K562 (cell line): ENCODE data around the gene RFWD3. TPM values are rescaled to one million over a fixed set of nuclear protein-coding genes. Genes with fewer than 3 reads are reported as not detected.

Experiments used
- ARID1B ChIP-seq: fragments of 450-650 bp; IDR thresholded peaks from 2 replicates; pipeline ENCODE4 v1.6.1; 2016; ENCODE audit warnings: antibody characterized with exemption, mild to moderate bottlenecking, inconsistent platforms
- BACH1 ChIP-seq: fragments of 200-800 bp; sonication (Bioruptor generic); IDR thresholded peaks from 2 replicates; pipeline ENCODE4 v1.6.1; 2016; ENCODE audit warnings: missing genetic modification characterization, missing compliant biosample characterization
- CBX2 ChIP-seq: fragments of 200-600 bp; sonication (generic); IDR thresholded peaks from one replicate; pipeline ENCODE4 v1.6.1; 2012; ENCODE audit warnings: mild to moderate bottlenecking, low read length, inconsistent platforms; ENCODE audit not compliant: insufficient read depth, poor library complexity, severe bottlenecking
- CC2D1A ChIP-seq: fragments of 450-650 bp; IDR thresholded peaks from 2 replicates; pipeline ENCODE4 v1.6.1; 2017; ENCODE audit warnings: mild to moderate bottlenecking
- DLX4 ChIP-seq: fragments of 250-450 bp; sonication (Bioruptor Pico); IDR thresholded peaks from 2 replicates; pipeline ENCODE4 v1.6.1; 2021; ENCODE audit warnings: mild to moderate bottlenecking
- FOXO4 ChIP-seq: fragments of 450-650 bp; formaldehyde crosslinking; IDR thresholded peaks from 2 replicates; pipeline ENCODE4 v1.4.0; 2020; ENCODE audit warnings: mild to moderate bottlenecking, moderate library complexity
- GABPA ChIP-seq: fragments of 200-800 bp; sonication (Bioruptor generic); conservative IDR thresholded peaks from 2 replicates; pipeline ENCODE4 v1.6.1; 2016; ENCODE audit warnings: low read depth, missing genetic modification characterization, missing compliant biosample characterization
- HSF4 ChIP-seq: fragments of 250-450 bp; sonication (Bioruptor Pico); IDR thresholded peaks from 2 replicates; pipeline ENCODE4 v2.1.2; 2022; ENCODE audit warnings: mild to moderate bottlenecking, moderate library complexity, borderline replicate concordance
- MTA2 ChIP-seq: fragments of 450-650 bp; IDR thresholded peaks from 2 replicates; pipeline ENCODE4 v1.6.1; 2016; ENCODE audit warnings: low read depth
- RB1 ChIP-seq: fragments of 450-650 bp; IDR thresholded peaks from 2 replicates; pipeline ENCODE4 v1.6.1; 2017; ENCODE audit warnings: low read depth, mild to moderate bottlenecking
- RBM34 ChIP-seq: fragments of 200-400 bp; formaldehyde crosslinking; IDR thresholded peaks from 2 replicates; pipeline ENCODE4 v1.6.1; 2018; ENCODE audit warnings: low read length, borderline replicate concordance; ENCODE audit not compliant: insufficient read depth
- RCOR1 ChIP-seq, 2 experiments: IDR thresholded peaks; 2 replicates each; pipeline ENCODE4 v1.6.1; 2012; ENCODE audit warnings: low read depth in 2 of 2, low read length in 2 of 2, borderline replicate concordance in 1 of 2, improper control_type of control experiment in 1 of 2
- RNF2 ChIP-seq: sonication (generic); IDR thresholded peaks from 2 replicates; pipeline ENCODE4 v1.6.1; 2016
- SIRT6 ChIP-seq: IDR thresholded peaks from one replicate; pipeline ENCODE4 v1.6.1; 2012; ENCODE audit warnings: low read depth, mild to moderate bottlenecking, control low read depth, inconsistent platforms, low read length, moderate library complexity
- SIX5 ChIP-seq, 2 experiments: IDR thresholded peaks; 2 replicates each; pipeline ENCODE4 v1.6.1; 2011; ENCODE audit warnings: low read length in 2 of 2, borderline replicate concordance in 1 of 2, low read depth in 1 of 2, mild to moderate bottlenecking in 1 of 2, moderate library complexity in 1 of 2; ENCODE audit not compliant: insufficient read depth in 1 of 2
- SMAD3 ChIP-seq: fragments of 450-650 bp; formaldehyde crosslinking; conservative IDR thresholded peaks from 2 replicates; pipeline ENCODE4 v1.4.0; 2020; ENCODE audit warnings: mild to moderate bottlenecking
- SNIP1 ChIP-seq: fragments of 450-650 bp; IDR thresholded peaks from 2 replicates; pipeline ENCODE4 v1.7.1; 2017; ENCODE audit warnings: low read depth, mild to moderate bottlenecking
- TAF1 ChIP-seq: IDR thresholded peaks from 2 replicates; pipeline ENCODE4 v1.6.1; 2011; ENCODE audit warnings: mild to moderate bottlenecking, low read length, moderate library complexity; ENCODE audit not compliant: insufficient read depth, control insufficient read depth, severe bottlenecking; ENCODE audit errors: extremely low read depth
- THAP7 ChIP-seq: fragments of 250-450 bp; sonication (Bioruptor Pico); IDR thresholded peaks from 2 replicates; pipeline ENCODE4 v1.5.0; 2021
- ZBTB1 ChIP-seq: sonication (generic); formaldehyde crosslinking; IDR thresholded peaks from 2 replicates; pipeline ENCODE4 v1.8.1; 2023; ENCODE audit warnings: missing genetic modification reagents, low read depth, mild to moderate bottlenecking, borderline replicate concordance
- ZNF518B ChIP-seq: fragments of 250-450 bp; sonication (Bioruptor Pico); IDR thresholded peaks from 2 replicates; pipeline ENCODE4 v1.5.0; 2021; ENCODE audit warnings: mild to moderate bottlenecking, moderate library complexity
- ZNF583 ChIP-seq: fragments of 250-450 bp; sonication (Bioruptor Pico); IDR thresholded peaks from 2 replicates; pipeline ENCODE4 v1.4.0; 2020
- polyA plus RNA-seq, 8 experiments: library from polyadenylated mRNA; depleted of rRNA in 4 of 8; stranded (reverse) in 5 of 8; unstranded in 3 of 8; fragments of >200 nt; fragmentation: Nextera tagmentation in 2 of 8; fragmentation: Illumina TruSeq in 1 of 8; extraction: Ambion mirVana in 2 of 8; extraction: Trizol in 1 of 8; gene quantifications; 2 replicates each; pipeline versions ENCODE4 v1.2.1 to v1.2.3, GENCODE V29; 2011 to 2014; ENCODE audit warnings: inconsistent platforms in 1 of 8, missing spikeins in 1 of 8
- total RNA-seq, 7 experiments: library from RNA; depleted of rRNA in 6 of 7; stranded (reverse); fragments of >200 nt in 6 of 7; fragmentation: Illumina TruSeq in 2 of 7; extraction: Trizol in 2 of 7; gene quantifications; 2 replicates each; pipeline versions ENCODE4 v1.2.1 to v1.2.3, GENCODE V29; 2011 to 2021; ENCODE audit warnings: low replicate concordance in 1 of 7

RFWD3 gene
- total and polyA plus RNA-seq, 9 of the 15 experiments (the other 6 are each of a cell fraction or from before 2014, with no cell fraction given), result 20.8 to 121 (median 79.0) TPM

- TF ChIP-seq FOXO4 (CRISPR knock-in tag) (no peak), SNIP1 (no peak), TAF1 (peak; percentile 92), CBX2 (no peak), DLX4 (CRISPR knock-in tag) (no peak), MTA2 (no peak), BACH1 (tag) (no peak), SIX5 (IDR thresholded peaks at IDR 0.05; ENCODE audit: borderline replicate concordance in 1 of 2, insufficient read depth in 1 of 2, low read depth in 1 of 2, low read length in 2 of 2) (no peak), RCOR1 (IDR thresholded peaks at IDR 0.05; ENCODE audit: borderline replicate concordance in 1 of 2, low read depth in 2 of 2, low read length in 2 of 2) (no peak), ZNF583 (CRISPR knock-in tag) (no peak), THAP7 (CRISPR knock-in tag) (no peak), HSF4 (CRISPR knock-in tag) (no peak), ZBTB1 (CRISPR knock-in tag) (no peak; the same call in 1 of the 2 replicates), ZNF518B (CRISPR knock-in tag) (no peak), RBM34 (no peak), RNF2 (no peak), SIRT6 (no peak), GABPA (tag) (no peak; the same call in 1 of the 2 replicates), CC2D1A (no peak), SMAD3 (no peak), ARID1B (no peak; the same call in 1 of the 2 replicates), RB1 (peak; percentile 59)
These were observed 60.0 kb downstream of the RFWD3 start, which contains the start of gene GLG1 (continued) for GRCh38 chr16:74606521-74607309.
